GM19239 (cell line): ENCODE measurements around the gene SS18L1.

ENCODE experiments used
- DNase-seq: peaks from one replicate; pipeline ENCODE4 v3.0.0; 2011; ENCODE audit warnings: low spot score; ENCODE audit not compliant: insufficient read length
- FAIRE-seq: peaks from 2 replicates; lab custom pipeline; 2011; peaks lifted over from hg19 to GRCh38; lab: Jason Lieb, UNC

The SS18L1 gene

DNA sequence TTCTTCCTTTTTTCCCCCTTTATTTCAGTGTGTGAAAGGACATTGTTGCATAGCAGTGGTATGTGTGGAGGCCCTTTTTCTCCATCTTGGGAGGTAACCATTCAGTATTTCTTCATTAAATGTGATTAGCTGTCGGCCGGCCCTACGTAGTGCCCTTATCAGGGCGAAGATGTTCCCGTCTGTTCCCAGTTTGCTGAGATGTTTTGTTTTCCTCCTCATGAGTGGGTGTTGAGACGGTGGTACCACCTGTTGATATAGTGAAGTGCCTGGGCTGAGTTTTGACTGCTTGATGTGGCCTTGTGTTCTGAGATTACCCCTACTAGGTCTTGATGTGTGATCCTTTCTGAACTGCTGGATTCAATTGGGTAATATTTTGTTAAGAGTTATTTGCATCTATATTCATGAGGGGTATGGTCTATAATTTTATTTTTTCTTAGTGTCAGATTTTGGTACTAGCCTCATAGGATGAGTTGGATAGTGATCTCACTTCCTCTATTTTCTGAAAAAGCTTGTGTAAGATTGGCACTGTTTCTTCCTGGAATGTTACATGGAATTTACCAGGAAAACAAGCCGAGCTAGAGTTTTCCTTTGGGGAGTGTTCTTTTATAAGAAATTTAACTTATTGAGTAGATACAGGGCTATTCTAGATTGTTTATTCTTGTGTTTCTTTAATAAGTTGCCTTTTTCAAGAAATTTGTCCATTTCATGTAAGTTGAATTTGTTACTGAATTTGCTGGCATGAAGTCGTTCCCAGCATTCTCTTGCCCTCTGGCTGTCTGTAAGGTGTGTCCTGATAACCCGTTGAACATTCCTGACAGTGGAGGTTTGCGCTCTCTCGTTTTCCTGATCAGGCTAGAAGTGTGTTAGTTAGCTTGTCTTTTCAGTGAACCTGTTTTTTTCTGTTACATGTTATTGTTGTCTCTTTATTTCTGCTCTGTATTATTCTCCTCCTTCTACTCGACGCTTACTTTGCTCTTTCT, 43.6 kb downstream of the SS18L1 start:
- FAIRE-seq = no peak
- no peak for DNase-seq

DNA sequence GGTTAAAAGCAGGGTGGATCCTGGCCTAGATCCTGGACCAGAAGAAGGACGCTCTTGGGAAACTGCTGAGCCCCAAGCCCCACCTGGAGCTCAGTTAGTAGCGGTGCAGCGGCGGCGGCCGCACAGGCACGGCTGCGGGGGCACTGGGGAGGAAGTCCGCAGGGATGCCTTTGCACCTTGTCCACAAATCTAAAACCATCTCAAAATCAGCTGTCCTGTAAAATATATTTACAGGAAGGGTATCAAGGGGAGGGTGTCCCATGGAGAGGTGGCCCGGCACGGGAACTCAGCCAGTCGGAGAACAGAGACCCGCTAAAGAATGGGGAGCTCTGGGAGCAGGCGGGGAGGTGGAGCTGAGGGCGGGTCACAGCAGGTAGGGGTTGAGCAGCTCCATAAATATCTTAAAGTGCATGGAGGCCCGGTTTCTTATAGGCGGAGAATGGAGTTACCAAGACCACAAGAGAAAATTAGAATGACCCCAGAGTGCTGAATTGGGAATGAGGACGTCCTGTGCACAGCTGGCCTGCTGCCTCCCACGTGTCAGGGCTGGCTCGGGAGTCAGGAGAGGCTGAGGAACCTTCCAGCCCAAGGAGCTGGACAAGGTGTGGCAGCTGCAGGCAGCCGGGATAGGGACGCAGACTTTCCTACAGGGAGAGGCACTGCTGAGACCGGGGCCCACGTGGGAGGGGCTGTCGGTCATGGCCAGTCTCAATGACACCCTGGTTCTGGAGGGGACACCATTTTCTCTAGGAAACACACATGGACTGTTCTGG, 47.3 kb downstream of the SS18L1 start:
- FAIRE-seq = no peak
- DNase-seq = no peak

DNA sequence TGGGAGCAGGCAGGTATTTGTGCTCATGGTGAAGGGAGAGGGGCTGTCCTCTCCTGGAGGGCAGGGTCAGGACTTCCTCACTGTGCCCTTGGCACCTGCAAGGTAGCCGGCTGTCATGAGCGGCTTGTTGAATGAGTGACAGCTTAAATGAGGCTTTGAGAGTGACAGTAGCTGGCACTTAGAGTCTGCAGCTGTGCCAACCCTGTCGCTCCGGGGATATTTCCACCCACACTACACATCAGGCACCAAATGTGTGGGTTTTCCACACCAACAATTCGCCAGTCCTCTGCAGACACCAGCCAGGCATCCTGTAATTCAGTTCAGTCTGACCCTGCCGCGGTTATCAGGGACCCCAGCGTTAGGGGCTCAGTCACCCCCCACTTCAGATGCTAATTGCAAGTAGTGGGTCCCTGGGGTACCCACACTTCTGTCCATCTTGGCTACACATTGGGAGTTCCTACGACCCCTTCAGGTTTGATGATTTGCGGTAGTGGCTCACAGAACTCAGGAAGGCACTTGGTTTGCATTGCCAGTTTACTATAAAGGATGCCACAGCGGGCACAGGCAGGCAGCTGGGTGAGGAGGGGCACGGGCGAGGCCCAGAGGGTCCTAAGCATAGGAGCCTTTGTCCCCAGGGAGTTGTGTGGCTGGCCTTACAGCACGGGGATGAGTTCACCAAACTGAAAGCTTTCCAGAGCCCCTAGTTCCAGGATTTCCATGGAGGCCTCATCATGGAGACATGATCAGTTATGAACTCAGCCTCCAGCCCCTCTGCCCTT, 48.4 kb downstream of the SS18L1 start:
- FAIRE-seq (no peak), DNase-seq (no peak)

GRCh38 chr20:62192635-62193034, 49.1 kb downstream of the SS18L1 start:
- DNase-seq (no peak), FAIRE-seq (no peak)

- FAIRE-seq (no peak), DNase-seq (no peak)
Observed at GRCh38 chr20:62193079-62194025, 49.8 kb downstream of the SS18L1 start.

DNA sequence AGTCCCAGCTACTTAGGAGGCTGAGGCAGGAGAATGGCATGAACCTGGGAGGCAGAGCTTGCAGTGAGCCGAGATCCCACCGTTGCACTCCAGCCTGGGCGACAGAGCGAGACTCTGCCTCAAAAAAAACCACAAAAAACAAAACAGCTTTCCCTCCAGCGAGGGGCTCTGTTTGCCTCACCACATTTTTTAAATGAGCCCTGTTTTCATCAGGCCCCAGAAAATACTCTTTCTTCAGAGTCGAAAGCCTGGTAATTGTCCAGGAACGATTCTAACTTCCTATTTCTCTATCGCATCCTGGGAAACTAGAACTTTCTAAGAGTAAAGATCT, 51.5 kb downstream of the SS18L1 start:
- no peak for FAIRE-seq

GRCh38 chr20:62195736-62196135, 52.2 kb downstream of the SS18L1 start:
- FAIRE-seq (no peak), DNase-seq (no peak)

More for the DNA sequence above, 51.5 kb downstream of the SS18L1 start:
- DNase-seq = no peak

DNA sequence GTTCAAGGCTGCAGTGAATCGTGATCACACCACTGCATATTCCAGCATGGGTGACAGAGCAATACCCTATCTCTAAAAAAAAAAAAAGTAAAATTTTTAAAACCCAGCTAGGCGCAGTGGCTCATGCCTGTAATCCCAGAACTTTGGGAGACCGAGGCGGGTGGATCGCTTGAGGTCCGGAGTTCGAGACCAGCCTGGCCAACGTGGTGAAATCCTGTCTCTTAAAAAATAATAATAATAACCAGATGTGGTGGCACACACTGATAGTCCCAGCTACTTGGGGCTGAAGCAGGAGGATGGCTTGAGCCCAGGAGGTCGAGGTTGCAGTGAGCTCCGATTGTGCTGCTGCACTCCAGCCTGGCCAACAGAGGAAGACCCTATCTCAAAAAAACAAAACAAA, 52.7 kb downstream of the SS18L1 start:
- DNase-seq (no peak), FAIRE-seq (no peak)

- DNase-seq (no peak), FAIRE-seq (no peak)
Observed at GRCh38 chr20:62197311-62197710, 53.7 kb downstream of the SS18L1 start.

- DNase-seq = no peak
- no peak for FAIRE-seq
Observed at GRCh38 chr20:62197801-62198200, 54.2 kb downstream of the SS18L1 start.

DNA sequence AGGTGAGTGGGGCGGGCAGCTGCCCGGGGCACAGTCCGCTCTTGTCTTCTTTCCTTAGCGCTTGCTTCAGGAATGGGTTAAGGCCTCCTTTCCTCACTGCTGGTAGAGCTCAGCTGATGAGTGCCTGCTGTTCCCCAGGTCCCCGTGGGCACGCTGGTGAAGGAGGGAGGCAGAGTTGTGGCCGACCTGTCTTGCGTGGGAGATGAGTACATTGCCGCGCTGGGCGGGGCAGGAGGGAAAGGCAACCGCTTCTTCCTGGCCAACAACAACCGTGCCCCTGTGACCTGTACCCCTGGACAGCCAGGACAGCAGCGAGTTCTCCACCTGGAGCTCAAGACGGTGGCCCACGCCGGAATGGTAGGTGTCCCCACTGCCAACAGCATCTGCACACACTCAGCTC, 54.9 kb downstream of the SS18L1 start:
- no peak for DNase-seq
- no peak for FAIRE-seq

DNA sequence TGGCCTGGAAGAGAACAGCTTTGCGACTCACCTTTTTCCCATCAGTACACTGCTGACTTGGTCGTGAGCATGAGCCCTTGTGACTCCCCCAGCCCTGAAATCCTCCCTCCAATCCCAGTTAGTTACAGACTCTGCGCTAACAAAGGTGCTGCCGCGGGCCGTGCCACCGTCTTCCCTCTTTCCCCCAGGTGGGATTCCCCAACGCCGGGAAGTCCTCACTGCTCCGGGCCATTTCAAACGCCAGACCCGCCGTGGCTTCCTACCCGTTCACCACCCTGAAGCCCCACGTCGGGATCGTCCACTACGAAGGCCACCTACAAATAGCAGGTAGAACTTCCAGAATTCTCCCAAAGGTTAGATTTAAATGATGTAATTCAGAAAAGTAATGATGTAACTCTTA, 55.4 kb downstream of the SS18L1 start:
- FAIRE-seq = no peak
- DNase-seq = no peak

GRCh38 chr20:62200491-62201172, 57.1 kb downstream of the SS18L1 start:
- DNase-seq (no peak), FAIRE-seq (no peak)

DNA sequence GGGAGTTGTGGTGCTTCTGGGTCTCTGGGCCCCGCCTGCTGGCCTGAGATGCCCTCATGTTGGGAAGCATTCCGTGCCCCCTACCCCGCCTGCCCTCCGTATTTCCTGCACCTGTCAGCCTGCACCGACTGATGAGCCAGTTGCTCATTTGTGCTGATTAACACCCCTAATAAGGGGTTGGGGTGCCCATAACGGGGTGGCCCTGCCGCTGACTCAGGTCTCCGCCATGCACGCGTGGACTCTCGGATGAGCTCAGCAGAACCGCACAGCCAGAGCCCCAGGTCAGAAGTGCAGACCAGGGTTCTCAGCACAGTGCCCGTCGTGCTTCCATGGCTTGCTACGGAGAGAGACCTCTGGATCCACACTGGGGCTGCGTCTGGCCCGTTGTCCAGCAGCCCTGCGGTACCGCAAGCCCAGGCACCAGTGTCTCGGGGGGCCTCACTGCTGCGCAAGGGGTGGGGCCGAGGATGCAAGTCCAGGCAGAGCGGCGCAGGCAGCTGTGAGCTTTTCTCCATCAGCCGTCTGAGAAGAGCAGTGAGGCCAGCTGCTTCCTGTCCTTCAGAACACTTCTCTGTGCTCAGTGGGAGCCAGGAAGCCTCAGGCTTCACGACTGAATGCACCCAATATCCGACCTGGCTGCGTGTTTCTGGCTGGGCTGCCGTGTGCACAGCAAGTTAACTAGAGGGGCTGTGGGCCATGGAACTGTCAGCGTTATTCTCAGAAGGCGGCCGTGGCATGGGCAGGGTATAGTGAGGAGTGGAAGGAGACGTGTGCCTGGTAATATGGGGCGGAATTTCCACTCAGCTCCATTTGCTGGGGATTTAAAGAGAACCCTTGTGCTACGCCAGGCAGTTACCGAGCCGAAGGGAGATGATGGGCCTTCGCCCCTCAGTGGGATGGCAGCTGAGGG, 57.9 kb downstream of the SS18L1 start:
- FAIRE-seq (peak; percentile 11), DNase-seq (peak; percentile 65)

GRCh38 chr20:62202083-62202395, 58.5 kb downstream of the SS18L1 start:
- DNase-seq (no peak), FAIRE-seq (no peak)

- no peak for FAIRE-seq
- DNase-seq = no peak
Observed at GRCh38 chr20:62202676-62203377, 59.3 kb downstream of the SS18L1 start.

- no peak for DNase-seq
- no peak for FAIRE-seq
Observed at GRCh38 chr20:62203378-62204030, 59.9 kb downstream of the SS18L1 start.
